Fibroblast of lung (primary cell): ENCODE measurements around the gene COL26A1.

Source experiments
- CTCF ChIP-seq, 2 donors: IDR thresholded peaks in 1 of 2; conservative IDR thresholded peaks in 1 of 2; 1 replicate in 1 of 2; 2 replicates in 1 of 2; pipeline ENCODE4 v1.5.1; 2011 to 2012; ENCODE audit warnings: low read length in 2 of 2, control low read depth in 1 of 2, inconsistent platforms in 1 of 2, low read depth in 1 of 2, mild to moderate bottlenecking in 1 of 2
- EZH2 ChIP-seq: IDR thresholded peaks from 2 replicates; pipeline ENCODE4 v1.5.1; 2012; ENCODE audit warnings: low read length, control low read depth, mild to moderate bottlenecking; ENCODE audit errors: missing control alignments

GRCh38 chr7:101563198-101563901, 200.7 kb downstream of the COL26A1 start:
- TF ChIP-seq CTCF (conservative IDR thresholded peaks at IDR 0.05 in 1 of 2, IDR thresholded peaks at IDR 0.05 in 1 of 2; ENCODE audit: low read depth in 1 of 2, low read length in 2 of 2) (no peak), EZH2 (no peak)
